K562 (cell line): ENCODE results near the gene ACBD3. TPM values are rescaled to one million over a fixed set of nuclear protein-coding genes. Genes with fewer than 3 reads are reported as not detected.

Experiments used
- BCLAF1 ChIP-seq, 2 experiments: fragments of 450-650 bp in 1 of 2; IDR thresholded peaks; 2 replicates each; pipeline ENCODE4 v1.6.1; 2011 to 2017; ENCODE audit warnings: low read depth in 2 of 2, antibody characterized with exemption in 1 of 2, borderline replicate concordance in 1 of 2, low read length in 1 of 2, mild to moderate bottlenecking in 1 of 2, mixed read lengths in 1 of 2; ENCODE audit not compliant: control insufficient read depth in 1 of 2
- BCOR ChIP-seq: fragments of 450-650 bp; IDR thresholded peaks from 2 replicates; pipeline ENCODE4 v1.6.1; 2016
- CBX8 ChIP-seq: fragments of 200-600 bp; sonication (generic); IDR thresholded peaks from 2 replicates; pipeline ENCODE4 v1.6.1; 2012; ENCODE audit warnings: borderline replicate concordance, mixed run types, low read depth, mild to moderate bottlenecking, moderate library complexity, mixed read lengths, low read length, control low read depth, inconsistent platforms; ENCODE audit not compliant: poor library complexity, severe bottlenecking; ENCODE audit errors: extremely low read depth
- CHCHD3 ChIP-seq: fragments of 250-450 bp; sonication (Bioruptor Pico); IDR thresholded peaks from 2 replicates; pipeline ENCODE4 v2.1.2; 2022; ENCODE audit warnings: mild to moderate bottlenecking
- DPF2 ChIP-seq: fragments of 450-650 bp; IDR thresholded peaks from 2 replicates; pipeline ENCODE4 v1.6.1; 2016
- HMG20B ChIP-seq: fragments of 250-450 bp; sonication (Bioruptor Pico); IDR thresholded peaks from 2 replicates; pipeline ENCODE4 v1.5.0; 2021; ENCODE audit warnings: mild to moderate bottlenecking
- KLF13 ChIP-seq: fragments of 450-650 bp; IDR thresholded peaks from 2 replicates; pipeline ENCODE4 v1.6.1; 2016; ENCODE audit warnings: missing genetic modification characterization, low read depth, mild to moderate bottlenecking, missing compliant biosample characterization, moderate library complexity, borderline replicate concordance
- MAX ChIP-seq: sonication (generic); formaldehyde crosslinking; IDR thresholded peaks from 2 replicates; pipeline ENCODE4 v1.9.0; 2022; ENCODE audit warnings: mild to moderate bottlenecking, missing genetic modification reagents
- MED1 ChIP-seq: sonication (generic); formaldehyde crosslinking; IDR thresholded peaks from 2 replicates; pipeline ENCODE4 v1.8.1; 2023; ENCODE audit warnings: missing genetic modification reagents, borderline replicate concordance
- NEUROD1 ChIP-seq: fragments of 150-350 bp; IDR thresholded peaks from 2 replicates; pipeline ENCODE4 v1.6.1; 2014; ENCODE audit warnings: borderline replicate concordance, low read length, low read depth; ENCODE audit not compliant: partially characterized antibody
- NFATC3 ChIP-seq: fragments of 450-650 bp; IDR thresholded peaks from 2 replicates; pipeline ENCODE4 v1.6.1; 2017; ENCODE audit warnings: mild to moderate bottlenecking
- SETDB1 ChIP-seq: IDR thresholded peaks from one replicate; pipeline ENCODE4 v1.6.1; 2012; ENCODE audit warnings: low read length, control low read depth, inconsistent platforms
- SMAD3 ChIP-seq: fragments of 450-650 bp; formaldehyde crosslinking; conservative IDR thresholded peaks from 2 replicates; pipeline ENCODE4 v1.4.0; 2020; ENCODE audit warnings: mild to moderate bottlenecking
- TGIF2 ChIP-seq: sonication (generic); formaldehyde crosslinking; IDR thresholded peaks from 2 replicates; pipeline ENCODE4 v1.8.1; 2022; ENCODE audit warnings: mild to moderate bottlenecking, missing genetic modification reagents, moderate library complexity
- ZC3H4 ChIP-seq: sonication (generic); formaldehyde crosslinking; IDR thresholded peaks from 2 replicates; pipeline ENCODE4 v1.9.0; 2021; ENCODE audit warnings: missing genetic modification reagents, borderline replicate concordance
- ZNF12 ChIP-seq: sonication (generic); formaldehyde crosslinking; IDR thresholded peaks from 2 replicates; pipeline ENCODE4 v1.4.0; 2020; ENCODE audit warnings: mild to moderate bottlenecking, missing genetic modification reagents
- ZNF124 ChIP-seq: sonication (generic); formaldehyde crosslinking; IDR thresholded peaks from 2 replicates; pipeline ENCODE4 v1.8.1; 2022; ENCODE audit warnings: missing genetic modification reagents
- ZNF212 ChIP-seq: fragments of 450-650 bp; formaldehyde crosslinking; IDR thresholded peaks from 2 replicates; pipeline ENCODE4 v1.4.0; 2020; ENCODE audit warnings: mild to moderate bottlenecking
- ZNF512 ChIP-seq: IDR thresholded peaks from 2 replicates; pipeline ENCODE4 v1.6.1; 2016; ENCODE audit warnings: missing genetic modification characterization, missing compliant biosample characterization
- polyA plus RNA-seq, 8 experiments: library from polyadenylated mRNA; depleted of rRNA in 4 of 8; stranded (reverse) in 5 of 8; unstranded in 3 of 8; fragments of >200 nt; fragmentation: Nextera tagmentation in 2 of 8; fragmentation: Illumina TruSeq in 1 of 8; extraction: Ambion mirVana in 2 of 8; extraction: Trizol in 1 of 8; gene quantifications; 2 replicates each; pipeline versions ENCODE4 v1.2.1 to v1.2.3, GENCODE V29; 2011 to 2014; ENCODE audit warnings: inconsistent platforms in 1 of 8, missing spikeins in 1 of 8
- total RNA-seq, 7 experiments: library from RNA; depleted of rRNA in 6 of 7; stranded (reverse); fragments of >200 nt in 6 of 7; fragmentation: Illumina TruSeq in 2 of 7; extraction: Trizol in 2 of 7; gene quantifications; 2 replicates each; pipeline versions ENCODE4 v1.2.1 to v1.2.3, GENCODE V29; 2011 to 2021; ENCODE audit warnings: low replicate concordance in 1 of 7

The ACBD3 gene
- total and polyA plus RNA-seq, 9 of the 15 experiments (the other 6 are each of a cell fraction or from before 2014, with no cell fraction given) = 11.1 to 36.7 (median 26.9) TPM

- no peak for TF ChIP-seq CHCHD3
- TF ChIP-seq MED1 (CRISPR knock-in tag) = no peak
- peak; percentile 54; the same call in 1 of the 2 replicates for TF ChIP-seq DPF2
- TF ChIP-seq BCLAF1 (IDR thresholded peaks at IDR 0.05; ENCODE audit: borderline replicate concordance in 1 of 2, control insufficient read depth in 1 of 2, low read depth in 2 of 2, low read length in 1 of 2) = no peak
- TF ChIP-seq SETDB1 = peak; percentile 83
- TF ChIP-seq MAX = 0 out of 2 replicates have a peak, but pooled peaks have one; percentile 9
- no peak for TF ChIP-seq BCOR
- no peak for TF ChIP-seq CBX8
- no peak for TF ChIP-seq SMAD3
- TF ChIP-seq ZNF12 (CRISPR knock-in tag) = peak; percentile 62; the same call in 1 of the 2 replicates
- no peak for TF ChIP-seq ZNF512 (tag)
- TF ChIP-seq ZC3H4 (CRISPR knock-in tag) = no peak
- peak; percentile 79; the same call in 1 of the 2 replicates for TF ChIP-seq KLF13 (tag)
- no peak for TF ChIP-seq HMG20B (CRISPR knock-in tag)
- TF ChIP-seq ZNF124 = 0 out of 2 replicates have a peak, but pooled peaks have one; percentile 62
- TF ChIP-seq NFATC3 = no peak
- peak; percentile 39 for TF ChIP-seq NEUROD1
- no peak for TF ChIP-seq TGIF2 (CRISPR knock-in tag)
- TF ChIP-seq ZNF212 (CRISPR knock-in tag) = no peak
Observed at GRCh38 chr1:226186124-226187018, at the start of gene ACBD3 (continued).
